SK-N-SH (cell line): ENCODE measurements around the gene TRPM3. TPM values are rescaled to one million over a fixed set of nuclear protein-coding genes. Genes with fewer than 3 reads are reported as not detected.

Experiments used
- CTCF ChIA-PET: fragments of 300-600, 350-600 bp; formaldehyde crosslinking; extraction: SDS; loops from one replicate; lab custom pipeline; 2021; lab: Yijun Ruan, JAX
- POLR2A ChIA-PET: fragments of 350-600 bp; sonication (Branson Sonifier 250); formaldehyde crosslinking; extraction: SDS; loops from one replicate; lab custom pipeline; 2020; ENCODE audit warnings: antibody characterized with exemption, inconsistent platforms; lab: Yijun Ruan, JAX
- DNase-seq: peaks from one replicate; pipeline ENCODE4 v3.0.0; 2012
- H2AFZ ChIP-seq: fragments of 200-600 bp; sonication (generic); 2 replicates; pipeline ENCODE4 v1.8.1; 2016; ENCODE audit warnings: antibody characterized with exemption, mild to moderate bottlenecking, low read depth
- H3F3A ChIP-seq: fragments of 200-600 bp; sonication (generic); replicated peaks from 2 replicates; pipeline ENCODE3; 2016; ENCODE audit warnings: antibody characterized with exemption, mild to moderate bottlenecking; ENCODE audit not compliant: insufficient read depth
- H3K27ac ChIP-seq, 2 experiments: fragments of 200-500 bp in 1 of 2; fragments of 200-600 bp in 1 of 2; sonication (Bioruptor generic) in 1 of 2; sonication (generic), shearing (Covaris generic) in 1 of 2; 2 replicates each; pipeline versions ENCODE4 v1.5.1 to v1.6.1; 2014 to 2016; ENCODE audit warnings: low read depth in 2 of 2, inconsistent platforms in 1 of 2, low read length in 1 of 2, mild to moderate bottlenecking in 1 of 2, mixed read lengths in 1 of 2
- H3K27me3 ChIP-seq: fragments of 200-600 bp; sonication (generic), shearing (Covaris generic); 2 replicates; pipeline ENCODE4 v1.6.1; 2016; ENCODE audit warnings: mixed run types; ENCODE audit not compliant: insufficient read depth
- H3K36me3 ChIP-seq, 2 experiments: fragments of 200-500 bp in 1 of 2; fragments of 200-600 bp in 1 of 2; sonication (Bioruptor generic) in 1 of 2; sonication (generic) in 1 of 2; replicated peaks in 1 of 2; 2 replicates each; pipeline versions ENCODE3 to v1.5.1; 2014 to 2016; ENCODE audit warnings: low read length in 1 of 2, mild to moderate bottlenecking in 1 of 2; ENCODE audit not compliant: insufficient read depth in 2 of 2, control insufficient read depth in 1 of 2
- H3K4me1 ChIP-seq, 2 experiments: fragments of 200-500 bp in 1 of 2; fragments of 200-600 bp in 1 of 2; sonication (Bioruptor generic) in 1 of 2; sonication (generic), shearing (Covaris generic) in 1 of 2; 2 replicates each; pipeline versions ENCODE4 v1.5.1 to v1.6.1; 2014 to 2016; ENCODE audit warnings: low read depth in 1 of 2, low read length in 1 of 2, mixed run types in 1 of 2; ENCODE audit not compliant: insufficient read depth in 2 of 2, control insufficient read depth in 1 of 2
- H3K4me2 ChIP-seq: fragments of 200-600 bp; sonication (generic), shearing (Covaris generic); 2 replicates; pipeline ENCODE4 v1.6.1; 2017; ENCODE audit warnings: mixed run types
- H3K4me3 ChIP-seq, 2 experiments: fragments of 200-500 bp in 1 of 2; fragments of 200-600 bp in 1 of 2; sonication (Bioruptor generic) in 1 of 2; sonication (generic), shearing (Covaris generic) in 1 of 2; 2 replicates each; pipeline versions ENCODE4 v1.5.1 to v1.8.1; 2014 to 2016; ENCODE audit warnings: low read depth in 2 of 2, inconsistent platforms in 1 of 2, low read length in 1 of 2, mild to moderate bottlenecking in 1 of 2, mixed read lengths in 1 of 2, moderate library complexity in 1 of 2
- H3K79me2 ChIP-seq: fragments of 200-600 bp; sonication (generic); 2 replicates; pipeline ENCODE4 v1.8.1; 2017; ENCODE audit warnings: mild to moderate bottlenecking; ENCODE audit not compliant: insufficient read depth
- H3K9ac ChIP-seq: fragments of 200-600 bp; sonication (generic); 2 replicates; pipeline ENCODE4 v1.6.1; 2017; ENCODE audit warnings: mixed run types
- H3K9me2 ChIP-seq: fragments of 200-600 bp; sonication (generic); 2 replicates; pipeline ENCODE4 v1.6.1; 2017; ENCODE audit warnings: mixed run types
- H3K9me3 ChIP-seq: fragments of 200-600 bp; sonication (generic); 2 replicates; pipeline ENCODE4 v1.6.1; 2017; ENCODE audit warnings: mixed run types, mild to moderate bottlenecking, moderate library complexity
- H4K20me1 ChIP-seq: fragments of 200-600 bp; sonication (generic); 2 replicates; pipeline ENCODE4 v1.6.1; 2017; ENCODE audit warnings: mild to moderate bottlenecking, mixed run types; ENCODE audit not compliant: insufficient read depth
- CHD2 ChIP-seq: fragments of 150-350 bp; IDR thresholded peaks from 2 replicates; pipeline ENCODE4 v1.6.1; 2018; ENCODE audit warnings: low read length; ENCODE audit not compliant: partially characterized antibody
- EP300 ChIP-seq, 2 experiments: IDR thresholded peaks; 2 replicates each; pipeline versions ENCODE4 v1.4.0 to v1.6.1; 2012; ENCODE audit warnings: borderline replicate concordance in 1 of 2, low read depth in 1 of 2, low read length in 1 of 2
- EZH2phosphoT487 ChIP-seq: fragments of 200-600 bp; sonication (generic); IDR thresholded peaks from 2 replicates; pipeline ENCODE4 v1.6.1; 2017; ENCODE audit warnings: low read depth, mixed run types, mild to moderate bottlenecking, antibody characterized with exemption, moderate library complexity, borderline replicate concordance
- FOXJ3 ChIP-seq: sonication (generic); formaldehyde crosslinking; IDR thresholded peaks from 2 replicates; pipeline ENCODE4 v1.5.1; 2020; ENCODE audit warnings: mild to moderate bottlenecking, missing genetic modification reagents
- GATA2 ChIP-seq: sonication (generic); formaldehyde crosslinking; IDR thresholded peaks from 2 replicates; pipeline ENCODE4 v1.5.0; 2020; ENCODE audit warnings: mild to moderate bottlenecking, missing genetic modification reagents
- JUND ChIP-seq: IDR thresholded peaks from 2 replicates; pipeline ENCODE4 v1.4.0; 2012
- MXI1 ChIP-seq: IDR thresholded peaks from 2 replicates; pipeline ENCODE4 v1.6.1; 2012; ENCODE audit warnings: mild to moderate bottlenecking, low read depth, low read length, improper control_type of control experiment
- NFIC ChIP-seq: IDR thresholded peaks from 2 replicates; pipeline ENCODE4 v1.4.0; 2012; ENCODE audit warnings: borderline replicate concordance
- POLR2AphosphoS5 ChIP-seq: IDR thresholded peaks from 2 replicates; pipeline ENCODE4 v1.6.1; 2012; ENCODE audit warnings: low read depth, low read length
- RAD21 ChIP-seq: IDR thresholded peaks from 2 replicates; pipeline ENCODE4 v1.6.1; 2012; ENCODE audit warnings: mild to moderate bottlenecking, low read length
- RFX5 ChIP-seq: IDR thresholded peaks from 2 replicates; pipeline ENCODE4 v1.6.1; 2012; ENCODE audit warnings: mild to moderate bottlenecking, improper control_type of control experiment, low read length
- RXRA ChIP-seq: IDR thresholded peaks from 2 replicates; pipeline ENCODE4 v1.4.0; 2012; ENCODE audit warnings: low read depth, mild to moderate bottlenecking, borderline replicate concordance
- SIN3A ChIP-seq: IDR thresholded peaks from 2 replicates; pipeline ENCODE4 v1.6.1; 2012; ENCODE audit warnings: low read depth, mild to moderate bottlenecking, low read length, moderate library complexity, borderline replicate concordance
- TAF1 ChIP-seq: IDR thresholded peaks from 2 replicates; pipeline ENCODE4 v1.6.1; 2012; ENCODE audit warnings: low read depth, mild to moderate bottlenecking, low read length, moderate library complexity, borderline replicate concordance
- TCF12 ChIP-seq: IDR thresholded peaks from 2 replicates; pipeline ENCODE4 v1.4.0; 2012
- YY1 ChIP-seq: IDR thresholded peaks from 2 replicates; pipeline ENCODE4 v1.4.0; 2012; ENCODE audit warnings: low read depth, mild to moderate bottlenecking
- polyA plus RNA-seq, 3 experiments: library from polyadenylated mRNA; depleted of rRNA; stranded (reverse); fragments of >200 nt; gene quantifications; 2 replicates each; pipeline ENCODE4 v1.2.3, GENCODE V29; 2012
- TF ChIP-seq, protein P1 (sequence below): IDR thresholded peaks from 2 replicates; pipeline ENCODE4 v1.4.0; 2012; ENCODE audit warnings: low read depth, borderline replicate concordance
- TF ChIP-seq, protein P2 (sequence below): IDR thresholded peaks from 2 replicates; pipeline ENCODE4; 2012
- TF ChIP-seq, protein P3 (sequence below): fragments of 150-350 bp; IDR thresholded peaks from 2 replicates; pipeline ENCODE4 v1.6.1; 2017; ENCODE audit warnings: antibody characterized with exemption, low read length, low read depth, borderline replicate concordance

TRPM3 gene
- polyA plus RNA-seq, 1 of the 3 experiments (the other 2 are of a cell fraction), result not detected

DNA sequence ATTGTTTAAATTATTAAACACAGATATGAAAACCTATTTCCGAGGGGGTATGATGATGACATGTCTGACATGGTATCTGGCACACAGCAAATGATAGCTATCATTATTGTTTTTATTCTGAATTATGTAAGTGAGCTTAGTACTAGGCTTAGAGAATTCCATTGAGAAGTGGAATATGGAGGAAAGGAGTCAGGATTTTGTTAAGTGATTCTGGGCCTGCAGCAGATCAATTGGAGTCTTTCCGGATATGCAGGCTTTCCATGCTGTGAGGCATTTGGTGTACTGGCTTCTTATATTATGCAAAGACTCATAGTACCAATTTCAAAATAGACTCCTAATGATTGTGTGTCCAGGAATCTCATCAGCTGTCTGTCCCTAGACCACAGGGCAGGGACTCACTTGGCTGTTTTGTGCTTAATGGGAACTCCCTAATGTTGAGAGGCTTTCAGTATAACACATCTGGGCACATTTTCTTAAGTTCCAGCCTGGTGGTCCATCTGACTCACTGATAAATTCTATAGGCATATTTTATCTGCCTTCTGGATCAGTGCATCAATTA, 527.0 kb downstream of the TRPM3 start (continued):
- TF ChIP-seq NFIC, result no peak
- TF ChIP-seq, protein P1, sequence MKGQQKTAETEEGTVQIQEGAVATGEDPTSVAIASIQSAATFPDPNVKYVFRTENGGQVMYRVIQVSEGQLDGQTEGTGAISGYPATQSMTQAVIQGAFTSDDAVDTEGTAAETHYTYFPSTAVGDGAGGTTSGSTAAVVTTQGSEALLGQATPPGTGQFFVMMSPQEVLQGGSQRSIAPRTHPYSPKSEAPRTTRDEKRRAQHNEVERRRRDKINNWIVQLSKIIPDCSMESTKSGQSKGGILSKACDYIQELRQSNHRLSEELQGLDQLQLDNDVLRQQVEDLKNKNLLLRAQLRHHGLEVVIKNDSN, result no peak
- TF ChIP-seq CHD2, result no peak
- no peak for TF ChIP-seq TCF12
- TF ChIP-seq RAD21, result no peak
- TF ChIP-seq, all 33 proteins: peak for 0

DNA sequence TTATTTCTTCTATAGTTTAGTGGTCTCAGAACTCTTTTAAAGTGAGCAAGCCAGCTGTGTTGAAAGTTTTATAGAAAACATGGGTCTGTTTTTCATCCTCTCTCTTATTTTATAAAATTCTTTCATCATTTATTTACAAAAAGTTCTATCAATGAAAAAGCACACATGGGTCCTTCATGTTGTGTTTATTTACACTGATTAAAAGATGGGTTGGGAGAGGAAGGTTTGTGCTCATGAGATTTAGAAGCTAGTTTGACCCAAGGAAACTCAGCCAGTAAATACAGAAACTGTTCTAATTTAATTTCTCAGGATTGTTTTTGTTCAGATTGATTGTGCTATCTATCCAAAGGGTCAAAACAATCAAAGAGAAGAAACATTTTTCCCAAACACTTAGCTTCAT, 528.2 kb downstream of the TRPM3 start:
- no peak overlapping the region for H3K9ac ChIP-seq
- no peak overlapping the region for H2AFZ ChIP-seq
- no peak for TF ChIP-seq RFX5
- no peak for TF ChIP-seq EZH2phosphoT487
- no peak for TF ChIP-seq RXRA
- TF ChIP-seq CHD2, result no peak
- TF ChIP-seq, protein P2, sequence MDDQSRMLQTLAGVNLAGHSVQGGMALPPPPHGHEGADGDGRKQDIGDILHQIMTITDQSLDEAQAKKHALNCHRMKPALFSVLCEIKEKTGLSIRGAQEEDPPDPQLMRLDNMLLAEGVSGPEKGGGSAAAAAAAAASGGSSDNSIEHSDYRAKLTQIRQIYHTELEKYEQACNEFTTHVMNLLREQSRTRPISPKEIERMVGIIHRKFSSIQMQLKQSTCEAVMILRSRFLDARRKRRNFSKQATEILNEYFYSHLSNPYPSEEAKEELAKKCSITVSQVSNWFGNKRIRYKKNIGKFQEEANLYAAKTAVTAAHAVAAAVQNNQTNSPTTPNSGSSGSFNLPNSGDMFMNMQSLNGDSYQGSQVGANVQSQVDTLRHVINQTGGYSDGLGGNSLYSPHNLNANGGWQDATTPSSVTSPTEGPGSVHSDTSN, result no peak
- no peak for TF ChIP-seq TAF1
- TF ChIP-seq POLR2AphosphoS5, result no peak
- TF ChIP-seq SIN3A, result no peak
- TF ChIP-seq RAD21, result no peak
- no peak for TF ChIP-seq EP300 (IDR thresholded peaks at IDR 0.05; ENCODE audit: borderline replicate concordance in 1 of 2, low read depth in 1 of 2, low read length in 1 of 2)
- TF ChIP-seq MXI1, result no peak
- TF ChIP-seq, protein P3, sequence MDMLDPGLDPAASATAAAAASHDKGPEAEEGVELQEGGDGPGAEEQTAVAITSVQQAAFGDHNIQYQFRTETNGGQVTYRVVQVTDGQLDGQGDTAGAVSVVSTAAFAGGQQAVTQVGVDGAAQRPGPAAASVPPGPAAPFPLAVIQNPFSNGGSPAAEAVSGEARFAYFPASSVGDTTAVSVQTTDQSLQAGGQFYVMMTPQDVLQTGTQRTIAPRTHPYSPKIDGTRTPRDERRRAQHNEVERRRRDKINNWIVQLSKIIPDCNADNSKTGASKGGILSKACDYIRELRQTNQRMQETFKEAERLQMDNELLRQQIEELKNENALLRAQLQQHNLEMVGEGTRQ, result no peak
- TF ChIP-seq JUND, result no peak
- no peak for TF ChIP-seq GATA2 (CRISPR knock-in tag)
- TF ChIP-seq FOXJ3, result no peak
- no peak for TF ChIP-seq YY1
- no peak for TF ChIP-seq TCF12
- no peak for TF ChIP-seq NFIC
- CTCF ChIA-PET, result interaction anchor here (1.2 to 3.0 kb wide), 3 partner anchors 9 to 333 kb away, joined by 3 to 16 read pairs (median 4); no protein-coding TSS in a partner anchor
- H3F3A ChIP-seq, result peaks cover 13% of the 10 kb centered on the region
- no peaks in the 10 kb centered on the region for H4K20me1 ChIP-seq
- H3K27me3 ChIP-seq, result no peaks in the 10 kb centered on the region
- H3K9me3 ChIP-seq, result no peaks in the 10 kb centered on the region
- H3K4me3 ChIP-seq, result no peak overlapping the region
- no peaks in the 10 kb centered on the region for H3K36me3 ChIP-seq
- POLR2A ChIA-PET, result interaction anchor here (0.6 kb wide), 1 partner anchor 7 kb away, joined by 3 read pairs; no protein-coding TSS in a partner anchor
- H3K9me2 ChIP-seq, result no peaks in the 10 kb centered on the region
- no peaks in the 10 kb centered on the region for H3K79me2 ChIP-seq
- H3K4me2 ChIP-seq, result no peak overlapping the region
- H3K27ac ChIP-seq, result no peak overlapping the region
- DNase-seq, result no peak
- H3K4me1 ChIP-seq, result peaks cover 4 to 19% of the 10 kb centered on the region in 2 experiments
